ENCODE results near the gene TBC1D10A. TPM values are rescaled to one million over a fixed set of nuclear protein-coding genes. Genes with fewer than 3 reads are reported as not detected.

The TBC1D10A gene
- total and polyA plus RNA-seq, 2 experiments from 2014 or later, result 3.3 to 8.8 TPM

- peaks cover 3% of the 10 kb centered on the region for H3K27me3 Mint-ChIP-seq (ENCODE audit: insufficient read depth, low read depth, poor library complexity)
- DNase-seq (ENCODE audit: low spot score) (no peak), ATAC-seq (no peak)
- H3K79me2 ChIP-seq (replicated peaks; ENCODE audit: insufficient read depth), result no peaks in the 10 kb centered on the region
- H3K4me1 ChIP-seq (ENCODE audit: insufficient read depth), result peaks cover 4% of the 10 kb centered on the region; the same call in 1 of the 2 replicates
- H3F3A ChIP-seq (replicated peaks; ENCODE audit: low read depth), result no peaks in the 10 kb centered on the region
- H4K20me1 ChIP-seq (replicated peaks; ENCODE audit: insufficient read depth), result peaks cover 3% of the 10 kb centered on the region
- H3K4me2 ChIP-seq, result no peak overlapping the region
- no peaks in the 10 kb centered on the region for H3K36me3 Mint-ChIP-seq (ENCODE audit: low read depth)
- no peaks in the 10 kb centered on the region for H3K9me3 Mint-ChIP-seq
- H3K27ac Mint-ChIP-seq, result no peak overlapping the region
- H3K27ac ChIP-seq (ENCODE audit: low read depth), result no peak overlapping the region
- H3K9me2 ChIP-seq (ENCODE audit: insufficient read depth), result no peaks in the 10 kb centered on the region
- H3K4me1 Mint-ChIP-seq, result peaks cover 11% of the 10 kb centered on the region
- H2AFZ ChIP-seq, result no peak overlapping the region
- H3K4me3 ChIP-seq, result no peak overlapping the region
- H3K4me3 Mint-ChIP-seq, result no peak overlapping the region
- H3K27me3 ChIP-seq (ENCODE audit: insufficient read depth), result no peaks in the 10 kb centered on the region
- no peaks in the 10 kb centered on the region for H3K36me3 ChIP-seq (ENCODE audit: insufficient read depth)
- TF ChIP-seq POLR2AphosphoS5 (IDR thresholded peaks at IDR 0.05; ENCODE audit: low read depth), result no peak
These were observed 18.6 kb downstream of the TBC1D10A start for GRCh38 chr22:30308093-30308492.

GRCh38 chr22:30307041-30307574, 19.6 kb downstream of the TBC1D10A start:
- H3K27ac Mint-ChIP-seq, result no peak overlapping the region
- H3K9me3 Mint-ChIP-seq, result no peaks in the 10 kb centered on the region
- no peak for DNase-seq (ENCODE audit: low spot score)
- Histone ChIP-seq H3K4me2 (no peak overlapping the region), H3K4me3 (no peak overlapping the region), H3K79me2 (replicated peaks; ENCODE audit: insufficient read depth) (no peaks in the 10 kb centered on the region), H3K27ac (ENCODE audit: low read depth) (no peak overlapping the region), H3K36me3 (ENCODE audit: insufficient read depth) (no peaks in the 10 kb centered on the region), H3K4me1 (ENCODE audit: insufficient read depth) (peaks cover 4% of the 10 kb centered on the region; the same call in 1 of the 2 replicates), H3K27me3 (ENCODE audit: insufficient read depth) (no peaks in the 10 kb centered on the region), H4K20me1 (replicated peaks; ENCODE audit: insufficient read depth) (peaks cover 3% of the 10 kb centered on the region), H3K9me2 (ENCODE audit: insufficient read depth) (no peaks in the 10 kb centered on the region), H3F3A (replicated peaks; ENCODE audit: low read depth) (no peaks in the 10 kb centered on the region), H2AFZ (no peak overlapping the region)
- no peak overlapping the region for H3K4me3 Mint-ChIP-seq
- peaks cover 4% of the 10 kb centered on the region for H3K27me3 Mint-ChIP-seq (ENCODE audit: insufficient read depth, low read depth, poor library complexity)
- no peaks in the 10 kb centered on the region for H3K36me3 Mint-ChIP-seq (ENCODE audit: low read depth)
- peaks cover 11% of the 10 kb centered on the region for H3K4me1 Mint-ChIP-seq
- no peak for ATAC-seq
- TF ChIP-seq JUNB (IDR thresholded peaks at IDR 0.05; ENCODE audit: unreplicated experiment), result no peak
- no peak for TF ChIP-seq REST (IDR thresholded peaks at IDR 0.05; ENCODE audit: unreplicated experiment)
- TF ChIP-seq EZH2 (IDR thresholded peaks at IDR 0.05; ENCODE audit: low read depth, unreplicated experiment), result no peak
- no peak for TF ChIP-seq EZH2phosphoT487 (IDR thresholded peaks at IDR 0.05; ENCODE audit: unreplicated experiment)
- TF ChIP-seq NANOG (IDR thresholded peaks at IDR 0.05; ENCODE audit: borderline replicate concordance), result no peak
- TF ChIP-seq ETS1 (IDR thresholded peaks at IDR 0.05), result no peak
- no peak for TF ChIP-seq CTCF (conservative IDR thresholded peaks at IDR 0.05; ENCODE audit: low read depth in 2 of 2)
- no peak for TF ChIP-seq POLR2AphosphoS5 (IDR thresholded peaks at IDR 0.05; ENCODE audit: low read depth)
- TF ChIP-seq ZNF114 (CRISPR knock-in tag; IDR thresholded peaks at IDR 0.05), result no peak
- no peak for TF ChIP-seq CREB1 (CRISPR knock-in tag; IDR thresholded peaks at IDR 0.05; ENCODE audit: low read depth)
